GM12874 (cell line): ENCODE data around the gene CPA5.

Experiments
- TF ChIP-seq, protein P1 (sequence below): IDR thresholded peaks from 2 replicates; pipeline ENCODE4 v1.5.1; 2011; ENCODE audit warnings: low read depth, mild to moderate bottlenecking, control low read depth, low read length, moderate library complexity; ENCODE audit not compliant: insufficient read depth

CPA5 gene

GRCh38 chr7:130367836-130368746, 23.5 kb downstream of the CPA5 start:
- TF ChIP-seq, protein P1, sequence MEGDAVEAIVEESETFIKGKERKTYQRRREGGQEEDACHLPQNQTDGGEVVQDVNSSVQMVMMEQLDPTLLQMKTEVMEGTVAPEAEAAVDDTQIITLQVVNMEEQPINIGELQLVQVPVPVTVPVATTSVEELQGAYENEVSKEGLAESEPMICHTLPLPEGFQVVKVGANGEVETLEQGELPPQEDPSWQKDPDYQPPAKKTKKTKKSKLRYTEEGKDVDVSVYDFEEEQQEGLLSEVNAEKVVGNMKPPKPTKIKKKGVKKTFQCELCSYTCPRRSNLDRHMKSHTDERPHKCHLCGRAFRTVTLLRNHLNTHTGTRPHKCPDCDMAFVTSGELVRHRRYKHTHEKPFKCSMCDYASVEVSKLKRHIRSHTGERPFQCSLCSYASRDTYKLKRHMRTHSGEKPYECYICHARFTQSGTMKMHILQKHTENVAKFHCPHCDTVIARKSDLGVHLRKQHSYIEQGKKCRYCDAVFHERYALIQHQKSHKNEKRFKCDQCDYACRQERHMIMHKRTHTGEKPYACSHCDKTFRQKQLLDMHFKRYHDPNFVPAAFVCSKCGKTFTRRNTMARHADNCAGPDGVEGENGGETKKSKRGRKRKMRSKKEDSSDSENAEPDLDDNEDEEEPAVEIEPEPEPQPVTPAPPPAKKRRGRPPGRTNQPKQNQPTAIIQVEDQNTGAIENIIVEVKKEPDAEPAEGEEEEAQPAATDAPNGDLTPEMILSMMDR, result no peak

DNA sequence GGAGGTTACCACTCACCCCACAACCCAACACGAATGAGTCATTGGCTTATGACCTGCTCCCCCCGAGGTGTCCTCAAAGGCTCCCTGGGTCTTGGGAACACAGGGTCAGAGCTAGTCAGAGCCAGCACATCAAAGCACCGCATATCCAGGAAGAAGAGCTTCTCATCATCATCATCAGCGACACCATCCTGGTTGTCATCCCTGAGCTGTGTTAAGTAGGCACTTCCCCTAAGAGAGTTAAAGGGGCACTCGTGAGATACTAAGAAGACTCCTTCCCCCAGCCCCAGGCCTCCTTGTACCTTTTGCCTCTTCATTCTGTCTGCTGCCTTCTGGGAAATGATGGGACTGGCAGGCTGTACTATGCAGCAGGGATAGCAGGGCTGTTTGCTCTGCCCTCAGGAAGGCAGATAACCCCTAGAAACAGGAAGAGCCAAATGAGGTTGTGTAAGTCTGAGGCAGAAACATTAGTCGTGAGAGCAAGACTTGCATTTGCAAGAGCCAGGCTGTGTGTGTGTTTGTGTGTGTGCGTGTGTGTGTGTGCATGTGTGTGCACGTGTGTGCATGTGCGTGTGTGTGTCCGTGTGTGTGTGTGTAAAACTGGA, 24.6 kb downstream of the CPA5 start:
- TF ChIP-seq, protein P1, result no peak

DNA sequence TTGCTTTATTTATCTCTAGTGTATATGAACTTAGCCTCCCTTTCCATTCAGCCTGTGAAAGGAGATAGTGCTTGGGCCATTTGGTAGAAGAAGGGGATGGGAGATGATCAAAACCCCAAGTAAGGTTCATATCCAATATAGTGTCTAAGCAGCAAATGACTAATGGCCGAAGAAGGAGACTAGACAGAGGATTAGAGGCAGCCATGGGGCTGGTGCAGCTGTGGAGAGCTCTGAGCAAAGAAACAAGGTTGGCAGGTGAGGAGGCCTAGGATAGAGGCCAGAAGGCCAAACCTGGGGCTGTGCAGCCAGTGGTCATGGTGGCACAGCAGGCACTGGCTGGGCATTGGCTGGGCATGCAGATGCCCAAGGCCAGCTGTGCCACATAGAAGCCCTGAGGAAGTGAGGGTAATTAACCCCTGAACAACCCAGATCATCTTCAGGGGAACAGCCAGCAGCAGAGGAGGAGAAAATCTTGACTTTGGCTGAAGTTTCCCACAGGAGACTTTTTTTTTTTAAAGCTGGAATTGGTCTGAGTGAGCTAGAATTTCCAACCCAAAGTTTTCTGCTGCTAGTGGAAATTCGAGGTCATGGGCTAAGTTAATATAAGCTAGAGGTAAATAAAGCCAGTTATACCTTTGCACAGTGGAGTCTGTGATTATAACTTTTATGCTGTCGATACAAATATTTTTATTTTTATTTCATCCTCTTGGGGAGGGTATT, 25.4 kb downstream of the CPA5 start:
- TF ChIP-seq, protein P1, result no peak

DNA sequence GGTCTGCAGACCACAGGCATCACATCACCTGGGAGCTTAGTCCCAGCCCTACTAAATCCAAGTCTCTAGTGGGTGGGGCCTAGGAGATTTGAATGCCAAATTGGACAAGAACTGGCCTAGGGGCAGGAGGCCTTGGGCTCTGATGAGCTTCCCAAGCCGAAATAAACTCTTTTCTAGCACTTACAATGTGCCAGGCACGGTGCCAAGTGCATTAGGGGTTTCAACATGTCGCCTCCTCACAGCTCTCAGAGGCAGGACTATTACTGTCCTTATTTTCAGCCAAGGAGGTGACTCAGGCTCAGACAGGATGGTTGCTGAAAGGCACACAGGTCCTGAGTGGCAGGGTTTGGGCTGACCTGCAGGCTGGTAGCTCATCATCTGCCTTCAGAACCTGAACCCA, 26.4 kb downstream of the CPA5 start:
- TF ChIP-seq, protein P1, result no peak

DNA sequence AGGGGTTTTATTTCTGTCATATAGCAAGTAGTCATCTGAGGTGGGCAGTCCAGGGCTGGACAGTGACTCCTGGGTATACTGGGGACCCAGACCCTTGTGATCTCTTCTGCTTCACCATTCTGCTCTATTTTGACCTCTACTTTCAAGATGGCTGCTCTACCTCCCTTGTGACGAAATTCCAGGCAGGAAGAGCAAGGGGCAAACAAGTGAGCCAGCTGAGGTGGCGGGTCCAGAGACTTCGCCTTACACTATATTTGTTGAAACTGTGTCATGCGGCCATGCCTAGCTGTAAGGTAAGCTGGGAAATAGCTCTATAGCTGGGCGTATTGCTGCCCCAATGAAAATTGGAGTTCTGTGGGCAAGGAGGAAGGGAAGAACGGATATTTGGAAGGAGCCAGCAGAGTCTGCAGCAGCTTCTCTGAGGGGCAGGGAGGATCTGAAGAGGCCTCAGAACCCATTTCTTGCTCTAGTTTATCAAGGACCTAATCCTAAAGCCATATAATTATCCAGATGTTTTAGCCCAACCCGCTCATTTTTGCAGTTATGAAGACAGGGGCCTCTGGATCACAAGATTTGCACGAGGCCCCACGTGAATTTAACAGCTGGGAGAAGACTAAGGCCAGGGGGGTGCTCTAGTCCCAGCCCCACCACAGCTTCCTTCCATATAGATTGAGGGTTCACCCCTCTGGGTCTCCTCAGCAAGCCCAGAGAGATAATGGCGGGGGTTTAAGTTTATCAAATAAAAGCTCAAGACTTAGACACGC, 28.0 kb downstream of the CPA5 start:
- TF ChIP-seq, protein P1, result no peak

- TF ChIP-seq, protein P1, result no peak
These were observed 29.9 kb downstream of the CPA5 start for GRCh38 chr7:130374507-130374906.
